Measurements from ENCODE around the gene LAP3.

LAP3 gene

DNA sequence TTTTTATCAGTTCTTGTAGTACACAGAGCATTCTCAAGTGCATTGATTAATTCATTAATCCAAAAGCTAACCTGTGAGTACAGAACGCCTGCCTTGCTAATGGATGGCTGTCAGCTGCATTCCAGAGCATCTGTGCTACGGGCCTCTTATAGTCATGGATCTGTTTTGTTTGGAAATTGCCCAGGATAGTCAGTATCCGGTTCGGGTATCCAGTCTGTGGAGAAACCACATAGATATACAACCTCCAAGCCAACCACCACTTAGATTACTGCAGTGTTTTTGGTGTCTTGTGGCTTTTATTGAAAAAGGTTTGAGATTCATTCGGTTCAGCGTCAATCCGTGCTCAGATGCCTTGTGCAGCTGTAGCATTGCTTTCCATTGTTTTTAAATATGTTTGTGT, 4.0 kb downstream of the LAP3 start:
- Histone ChIP-seq H3K9me3 (ENCODE audit: severe bottlenecking) (no peaks in the 10 kb centered on the region), H3K27ac (no peak overlapping the region), H3K36me3 (peaks cover 57% of the 10 kb centered on the region), H3K4me3 (ENCODE audit: low read depth, low read length) (no peak overlapping the region), H3K27me3 (ENCODE audit: insufficient read depth, low read depth, severe bottlenecking) (no peaks in the 10 kb centered on the region)
- DNase-seq = no peak
- TF ChIP-seq, protein P1, sequence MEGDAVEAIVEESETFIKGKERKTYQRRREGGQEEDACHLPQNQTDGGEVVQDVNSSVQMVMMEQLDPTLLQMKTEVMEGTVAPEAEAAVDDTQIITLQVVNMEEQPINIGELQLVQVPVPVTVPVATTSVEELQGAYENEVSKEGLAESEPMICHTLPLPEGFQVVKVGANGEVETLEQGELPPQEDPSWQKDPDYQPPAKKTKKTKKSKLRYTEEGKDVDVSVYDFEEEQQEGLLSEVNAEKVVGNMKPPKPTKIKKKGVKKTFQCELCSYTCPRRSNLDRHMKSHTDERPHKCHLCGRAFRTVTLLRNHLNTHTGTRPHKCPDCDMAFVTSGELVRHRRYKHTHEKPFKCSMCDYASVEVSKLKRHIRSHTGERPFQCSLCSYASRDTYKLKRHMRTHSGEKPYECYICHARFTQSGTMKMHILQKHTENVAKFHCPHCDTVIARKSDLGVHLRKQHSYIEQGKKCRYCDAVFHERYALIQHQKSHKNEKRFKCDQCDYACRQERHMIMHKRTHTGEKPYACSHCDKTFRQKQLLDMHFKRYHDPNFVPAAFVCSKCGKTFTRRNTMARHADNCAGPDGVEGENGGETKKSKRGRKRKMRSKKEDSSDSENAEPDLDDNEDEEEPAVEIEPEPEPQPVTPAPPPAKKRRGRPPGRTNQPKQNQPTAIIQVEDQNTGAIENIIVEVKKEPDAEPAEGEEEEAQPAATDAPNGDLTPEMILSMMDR (IDR thresholded peaks at IDR 0.05; ENCODE audit: low read depth, low read length) = no peak

- Histone ChIP-seq H3K36me3 (peaks cover 70% of the 10 kb centered on the region), H3K27me3 (ENCODE audit: insufficient read depth, low read depth, severe bottlenecking) (no peaks in the 10 kb centered on the region), H3K4me3 (ENCODE audit: low read depth, low read length) (no peak overlapping the region), H3K9me3 (ENCODE audit: severe bottlenecking) (no peaks in the 10 kb centered on the region), H3K27ac (no peak overlapping the region)
- TF ChIP-seq, protein P1 (IDR thresholded peaks at IDR 0.05; ENCODE audit: low read depth, low read length) = no peak
- no peak for DNase-seq
Measured at GRCh38 chr4:17583276-17583675, 6.3 kb downstream of the LAP3 start.

- TF ChIP-seq, protein P1 (IDR thresholded peaks at IDR 0.05; ENCODE audit: low read depth, low read length) = no peak
- H3K27me3 ChIP-seq (ENCODE audit: insufficient read depth, low read depth, severe bottlenecking) = no peaks in the 10 kb centered on the region
- H3K36me3 ChIP-seq = peaks cover 76% of the 10 kb centered on the region
- no peak for DNase-seq
- H3K9me3 ChIP-seq (ENCODE audit: severe bottlenecking) = no peaks in the 10 kb centered on the region
- no peak overlapping the region for H3K4me3 ChIP-seq (ENCODE audit: low read depth, low read length)
- H3K27ac ChIP-seq = no peak overlapping the region
Measured at GRCh38 chr4:17583941-17584340, 6.9 kb downstream of the LAP3 start.

- Histone ChIP-seq H3K4me3 (ENCODE audit: low read depth, low read length) (no peak overlapping the region), H3K27ac (no peak overlapping the region), H3K27me3 (ENCODE audit: insufficient read depth, low read depth, severe bottlenecking) (no peaks in the 10 kb centered on the region), H3K9me3 (ENCODE audit: severe bottlenecking) (no peaks in the 10 kb centered on the region), H3K36me3 (peaks cover 83% of the 10 kb centered on the region)
- DNase-seq = no peak
- TF ChIP-seq, protein P1 (IDR thresholded peaks at IDR 0.05; ENCODE audit: low read depth, low read length) = no peak
Measured at GRCh38 chr4:17584521-17585213, 7.7 kb downstream of the LAP3 start.

DNA sequence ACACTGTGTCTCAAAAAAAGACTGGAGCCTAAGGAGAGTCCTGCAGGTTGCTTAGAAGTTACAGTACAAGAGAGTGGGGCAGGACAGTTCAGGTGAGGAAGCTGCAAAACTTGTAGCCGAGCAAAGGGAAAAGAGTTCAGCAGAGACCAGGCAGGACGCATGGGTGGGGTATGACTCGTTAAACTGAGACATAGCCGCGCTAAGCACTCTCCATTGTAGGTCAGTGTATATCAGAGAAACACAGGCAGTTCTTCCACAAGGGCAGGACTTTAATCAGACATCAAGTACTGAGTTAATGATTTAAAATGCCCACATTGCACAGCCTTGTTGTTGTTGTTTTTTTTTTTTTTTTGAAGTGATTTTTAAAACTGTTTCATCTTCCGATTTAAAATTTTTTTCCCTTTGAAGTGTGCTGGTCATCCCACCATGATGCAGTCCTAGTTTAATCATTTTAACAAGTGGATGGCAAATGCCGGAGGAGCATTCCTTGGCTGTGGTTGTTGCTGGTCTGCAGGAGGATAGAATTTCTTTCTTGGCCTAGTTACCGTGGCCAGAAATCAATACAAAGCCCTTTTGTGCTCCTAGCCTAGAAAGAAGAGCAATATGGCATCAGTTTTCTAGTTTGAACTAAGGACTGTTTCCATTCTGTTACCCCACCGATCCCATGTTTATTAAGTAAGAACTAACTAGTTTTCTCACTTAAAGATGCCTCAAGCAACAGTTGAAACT, 10.3 kb downstream of the LAP3 start:
- H3K27me3 ChIP-seq (ENCODE audit: insufficient read depth, low read depth, severe bottlenecking) = no peaks in the 10 kb centered on the region
- H3K36me3 ChIP-seq = peaks cover 69% of the 10 kb centered on the region
- H3K9me3 ChIP-seq (ENCODE audit: severe bottlenecking) = no peaks in the 10 kb centered on the region
- DNase-seq = no peak
- TF ChIP-seq, protein P1 (IDR thresholded peaks at IDR 0.05; ENCODE audit: low read depth, low read length) = no peak
- H3K4me3 ChIP-seq (ENCODE audit: low read depth, low read length) = no peak overlapping the region
- no peak overlapping the region for H3K27ac ChIP-seq

Data from WERI-Rb-1 (cell line).